Central memory CD8-positive, alpha-beta T cell (primary cell): ENCODE data around the gene NOS1AP.
A peak's percentile ranks its signal among the peaks of the same experiment; 100 is the strongest.

ENCODE experiments used
- ATAC-seq: fragments of 150-1000 bp; cut with Tn5 transposase; replicated peaks from 2 replicates; pipeline ENCODE4 v1.10.0; 2022; ENCODE audit warnings: mild to moderate bottlenecking, moderate FRiP score, moderate number of reproducible peaks; ENCODE audit not compliant: poor library complexity, severe bottlenecking; ENCODE audit errors: extremely low read depth
- DNase-seq, 2 donors: peaks; one replicate each; pipeline ENCODE4 v3.0.0; 2021; ENCODE audit warnings: low spot score in 2 of 2
- H3K27ac Mint-ChIP-seq: one replicate; pipeline ENCODE4 v1.8.0; 2022; ENCODE audit warnings: low read depth, mild to moderate bottlenecking, moderate library complexity, mixed read lengths
- H3K27me3 Mint-ChIP-seq: one replicate; pipeline ENCODE4 v1.8.0; 2022; ENCODE audit warnings: mixed read lengths
- H3K36me3 Mint-ChIP-seq: one replicate; pipeline ENCODE4 v1.8.0; 2022; ENCODE audit warnings: mild to moderate bottlenecking, moderate library complexity, mixed read lengths; ENCODE audit not compliant: insufficient read depth
- H3K4me1 Mint-ChIP-seq: one replicate; pipeline ENCODE4 v1.8.0; 2022; ENCODE audit warnings: mixed read lengths
- H3K4me3 Mint-ChIP-seq: one replicate; pipeline ENCODE4 v1.8.0; 2022; ENCODE audit warnings: mild to moderate bottlenecking, moderate library complexity, mixed read lengths
- H3K9me3 Mint-ChIP-seq: one replicate; pipeline ENCODE4 v1.8.0; 2022; ENCODE audit warnings: mixed read lengths

The NOS1AP gene

DNA sequence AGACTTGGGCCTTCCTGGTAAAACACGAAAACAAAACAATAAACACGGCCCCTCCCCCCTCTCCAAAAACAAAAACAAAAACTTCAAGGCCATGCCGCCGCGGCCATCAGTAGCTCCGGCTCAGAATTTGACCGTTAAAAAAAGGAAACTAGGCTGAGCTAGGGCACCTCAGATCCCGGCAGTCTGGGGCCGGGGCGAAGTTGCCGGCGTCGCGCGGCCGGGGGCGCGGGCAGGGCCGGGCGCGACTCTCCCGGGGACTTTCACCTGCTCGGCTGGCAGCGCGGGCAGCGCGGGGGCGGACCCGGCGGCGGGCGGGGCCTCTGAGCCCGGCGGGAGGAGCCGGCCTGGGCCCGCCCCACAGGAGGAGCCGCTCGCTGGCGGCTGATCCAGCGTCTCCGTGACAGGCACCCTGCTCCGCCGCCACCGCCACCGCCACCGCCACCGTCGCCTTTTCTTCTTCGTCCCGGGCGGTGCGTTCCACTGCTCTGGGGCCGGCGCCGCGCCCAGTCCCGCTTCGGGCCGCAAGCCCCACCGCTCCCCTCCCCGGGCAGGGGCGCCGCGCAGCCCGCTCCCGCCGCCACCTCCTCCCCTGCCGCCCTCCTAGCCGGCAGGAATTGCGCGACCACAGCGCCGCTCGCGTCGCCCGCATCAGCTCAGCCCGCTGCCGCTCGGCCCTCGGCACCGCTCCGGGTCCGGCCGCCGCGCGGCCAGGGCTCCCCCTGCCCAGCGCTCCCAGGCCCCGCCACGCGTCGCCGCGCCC is at the start of gene NOS1AP:
TSS of gene NOS1AP (plus strand) at position 358 of the 760 bp plus-strand sequence. CDS start 487 bp downstream, outside the sequence.
- Mint-ChIP-seq H3K4me3 (peak within 1 kb of the TSS; percentile 81), H3K4me1 (peaks cover 4% of the 10 kb centered on the region), H3K27ac (no peak within 1 kb of the TSS), H3K36me3 (no peaks in the 10 kb centered on the region), H3K9me3 (no peaks in the 10 kb centered on the region), H3K27me3 (peaks cover 73% of the 10 kb centered on the region)
- ATAC-seq, result peak; percentile 94
- DNase-seq, result peak; percentile 35 to 42

DNA sequence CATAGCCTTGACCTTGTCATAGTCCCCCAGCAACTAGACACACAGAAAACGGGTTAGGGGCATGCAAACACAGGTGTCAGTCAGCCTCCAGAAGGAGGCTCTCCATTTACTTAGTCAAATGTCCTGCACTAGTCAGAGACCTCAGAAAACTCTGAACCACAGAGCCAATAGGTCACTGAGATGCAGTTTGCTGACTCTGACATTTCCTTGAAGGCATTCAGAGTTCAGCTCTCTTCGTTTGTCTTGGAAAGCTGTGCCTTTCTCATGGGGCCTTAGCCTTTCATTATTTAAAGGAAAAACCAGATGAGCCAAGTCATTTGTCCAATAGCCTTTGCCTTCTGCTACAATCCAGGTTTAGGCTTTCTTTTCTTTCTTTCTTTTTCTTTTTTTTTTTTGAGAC is 49.3 kb upstream of the NOS1AP start:
- no peaks in the 10 kb centered on the region for H3K36me3 Mint-ChIP-seq
- H3K4me1 Mint-ChIP-seq, result peaks cover 14% of the 10 kb centered on the region
- H3K4me3 Mint-ChIP-seq, result no peak overlapping the region
- no peak overlapping the region for H3K27ac Mint-ChIP-seq
- no peaks in the 10 kb centered on the region for H3K9me3 Mint-ChIP-seq
- ATAC-seq, result no peak
- peaks cover 77% of the 10 kb centered on the region for H3K27me3 Mint-ChIP-seq
- no peak for DNase-seq

DNA sequence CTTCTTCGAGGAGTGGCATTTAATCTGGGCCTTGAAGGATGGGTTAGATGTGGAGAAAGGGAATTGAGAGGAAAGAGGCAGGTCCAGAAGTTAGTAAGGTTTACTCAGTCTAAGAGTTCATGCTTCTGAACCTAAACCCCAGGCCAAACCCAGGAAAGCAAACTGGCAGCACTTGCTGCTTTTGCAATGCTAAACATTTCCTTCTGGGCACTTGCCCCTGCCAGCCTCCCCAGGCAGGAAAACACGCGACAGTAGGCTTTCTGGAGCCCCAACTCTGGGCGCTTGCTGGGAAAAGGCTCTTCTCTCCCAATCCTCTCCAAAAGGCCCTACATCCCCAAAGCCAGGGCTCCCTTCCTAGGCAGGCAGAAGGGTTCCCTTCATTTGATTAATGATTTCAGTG is 48.4 kb upstream of the NOS1AP start:
- Mint-ChIP-seq H3K9me3 (no peaks in the 10 kb centered on the region), H3K27me3 (peaks cover 77% of the 10 kb centered on the region), H3K4me3 (no peak overlapping the region), H3K4me1 (peaks cover 14% of the 10 kb centered on the region), H3K36me3 (no peaks in the 10 kb centered on the region), H3K27ac (no peak overlapping the region)
- ATAC-seq, result no peak
- DNase-seq, result no peak

DNA sequence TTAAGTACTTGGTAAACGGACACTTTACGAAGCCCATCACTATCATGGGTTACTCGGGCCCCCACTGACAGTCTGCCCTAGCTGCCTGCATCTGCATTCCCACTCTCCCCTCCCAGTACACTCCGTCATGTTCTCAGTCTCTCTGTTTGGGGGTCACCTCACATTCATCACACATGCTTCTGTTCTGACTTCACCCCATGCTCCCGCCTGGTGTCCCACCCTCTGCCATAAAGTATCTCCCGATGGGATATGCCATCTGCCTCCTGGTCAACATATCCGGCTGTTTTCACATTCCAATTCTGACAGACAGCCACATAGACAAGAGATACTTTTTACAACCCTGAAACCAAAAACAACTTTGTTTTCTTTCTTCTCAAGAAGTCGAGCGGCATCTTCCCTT is 46.9 kb upstream of the NOS1AP start:
- no peak overlapping the region for H3K27ac Mint-ChIP-seq
- DNase-seq (no peak), ATAC-seq (no peak)
- peaks cover 14% of the 10 kb centered on the region for H3K4me1 Mint-ChIP-seq
- H3K27me3 Mint-ChIP-seq, result peaks cover 77% of the 10 kb centered on the region
- no peaks in the 10 kb centered on the region for H3K36me3 Mint-ChIP-seq
- peak overlapping the region; percentile 90 for H3K4me3 Mint-ChIP-seq
- no peaks in the 10 kb centered on the region for H3K9me3 Mint-ChIP-seq

DNA sequence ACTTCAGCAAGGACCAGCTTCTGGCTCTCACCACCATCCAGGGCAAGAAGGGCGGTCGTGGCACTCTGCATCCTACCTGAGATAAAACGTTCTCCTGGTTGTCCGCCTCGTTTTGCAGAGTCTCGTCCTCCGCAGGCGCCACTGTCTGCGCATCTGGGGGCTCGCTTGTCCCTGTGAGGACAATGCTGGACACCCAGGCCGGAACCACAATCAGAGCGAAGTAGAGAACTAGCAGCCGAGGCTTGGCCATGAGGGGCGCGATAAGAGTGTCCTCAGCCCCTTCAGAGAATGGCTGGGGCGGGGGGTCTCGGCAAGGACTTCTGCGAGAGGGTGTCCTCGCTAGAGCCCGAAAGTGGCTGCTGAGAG is 46.3 kb upstream of the NOS1AP start:
- H3K4me1 Mint-ChIP-seq, result peaks cover 14% of the 10 kb centered on the region
- no peaks in the 10 kb centered on the region for H3K36me3 Mint-ChIP-seq
- H3K27ac Mint-ChIP-seq, result no peak overlapping the region
- peak overlapping the region; percentile 90 for H3K4me3 Mint-ChIP-seq
- ATAC-seq, result no peak
- H3K9me3 Mint-ChIP-seq, result no peaks in the 10 kb centered on the region
- no peak for DNase-seq
- H3K27me3 Mint-ChIP-seq, result peaks cover 78% of the 10 kb centered on the region

DNA sequence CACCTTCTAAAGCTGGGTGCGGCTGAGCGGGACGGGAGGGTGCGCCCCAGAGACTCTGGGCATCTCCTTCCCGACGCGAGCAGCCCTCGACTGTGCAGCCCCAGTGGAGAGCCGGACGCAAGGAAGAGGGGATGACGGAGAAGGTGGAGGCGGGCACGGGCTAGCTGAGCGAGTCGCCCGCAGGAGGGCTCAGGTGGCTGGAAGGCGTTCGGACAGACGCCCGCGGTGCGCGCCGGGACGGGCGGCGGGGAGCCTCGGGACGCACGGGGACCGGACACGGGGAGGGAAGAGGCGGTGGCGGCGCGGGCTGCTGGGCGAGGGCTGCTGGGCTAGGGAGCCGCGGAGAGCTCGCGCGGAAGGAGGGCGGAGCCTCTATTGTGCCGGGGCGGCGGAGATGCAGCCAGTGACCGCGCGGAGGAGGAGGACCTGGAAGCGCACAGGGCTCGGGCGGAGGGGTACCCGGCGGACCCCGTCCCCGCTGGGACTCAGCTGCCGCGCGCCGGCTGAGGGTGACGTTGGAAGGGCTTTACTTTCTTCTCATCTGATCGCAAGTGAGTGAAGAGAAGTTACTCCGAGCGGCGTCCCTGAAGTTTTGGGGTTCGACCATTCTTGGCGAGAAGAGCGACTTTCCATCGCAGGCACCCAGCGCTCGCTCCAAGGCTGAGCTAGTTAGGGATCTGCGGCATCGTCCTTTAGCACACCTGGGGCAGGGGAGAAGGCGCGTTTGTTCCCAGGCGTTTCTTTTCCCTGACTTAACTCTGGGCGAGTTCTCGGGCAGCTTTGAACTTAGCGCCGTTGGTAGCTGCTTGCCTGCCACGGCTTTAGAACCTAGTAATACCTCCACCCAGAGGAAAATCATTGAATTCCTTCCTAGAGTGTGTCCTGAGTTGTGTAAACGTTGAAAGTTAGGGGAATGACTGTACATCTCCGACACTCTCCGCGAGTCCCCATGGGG is 45.7 kb upstream of the NOS1AP start, which contains the start of gene OLFML2B:
TSS of gene OLFML2B (minus strand) at position 323 of the 955 bp plus-strand sequence. CDS start 439 bp downstream, outside the sequence.
- H3K27ac Mint-ChIP-seq, result no peak within 1 kb of the TSS
- H3K4me1 Mint-ChIP-seq, result peaks cover 14% of the 10 kb centered on the region
- peaks cover 85% of the 10 kb centered on the region for H3K27me3 Mint-ChIP-seq
- ATAC-seq (peak; percentile 65), DNase-seq (no peak)
- H3K9me3 Mint-ChIP-seq, result no peaks in the 10 kb centered on the region
- H3K36me3 Mint-ChIP-seq, result no peaks in the 10 kb centered on the region
- peak within 1 kb of the TSS; percentile 90 for H3K4me3 Mint-ChIP-seq

DNA sequence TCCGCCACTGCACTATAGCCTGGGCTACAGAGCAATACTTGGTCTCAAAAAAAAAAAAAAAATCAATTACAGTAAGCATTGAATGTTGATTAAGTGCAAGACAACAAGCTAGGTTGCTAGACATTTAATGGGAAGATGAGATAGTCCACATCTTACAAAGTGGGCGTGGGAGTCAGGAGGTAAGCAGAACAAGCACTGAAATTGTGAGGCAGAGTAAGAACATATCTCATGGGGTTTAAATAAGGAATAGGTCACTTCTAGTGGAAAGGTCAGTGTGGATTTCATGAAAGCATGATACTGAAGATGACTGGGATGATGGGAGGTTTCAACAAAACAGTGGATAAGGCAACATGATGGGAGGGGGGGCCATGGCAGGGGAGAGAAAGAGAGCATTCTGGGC is 44.0 kb upstream of the NOS1AP start:
- Mint-ChIP-seq H3K27me3 (peaks cover 93% of the 10 kb centered on the region), H3K27ac (no peak overlapping the region), H3K4me3 (no peak overlapping the region), H3K36me3 (no peaks in the 10 kb centered on the region), H3K9me3 (no peaks in the 10 kb centered on the region), H3K4me1 (peaks cover 14% of the 10 kb centered on the region)
- ATAC-seq (no peak), DNase-seq (no peak)

DNA sequence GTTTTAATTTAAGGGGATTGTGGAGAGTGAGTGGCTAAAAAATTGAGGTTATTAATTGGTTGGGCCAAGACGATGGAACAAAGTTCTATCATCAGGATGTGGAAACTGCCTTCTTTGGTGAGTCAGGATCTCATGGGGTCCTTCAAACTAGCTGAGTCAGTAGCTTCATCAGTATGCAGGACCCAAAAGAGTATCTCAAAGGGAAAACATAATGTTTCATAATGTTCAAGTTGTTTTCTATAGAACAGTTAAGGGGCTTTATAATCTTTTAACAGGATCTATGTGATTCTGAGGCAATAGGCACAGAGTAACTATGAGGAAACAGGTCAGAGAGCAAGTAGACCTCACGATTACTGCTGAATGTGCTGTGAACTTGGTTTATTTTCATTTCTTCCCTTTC is 42.6 kb upstream of the NOS1AP start:
- Mint-ChIP-seq H3K36me3 (no peaks in the 10 kb centered on the region), H3K4me1 (peaks cover 14% of the 10 kb centered on the region), H3K27me3 (peaks cover 93% of the 10 kb centered on the region), H3K9me3 (no peaks in the 10 kb centered on the region), H3K4me3 (no peak overlapping the region), H3K27ac (no peak overlapping the region)
- DNase-seq (no peak), ATAC-seq (no peak)

DNA sequence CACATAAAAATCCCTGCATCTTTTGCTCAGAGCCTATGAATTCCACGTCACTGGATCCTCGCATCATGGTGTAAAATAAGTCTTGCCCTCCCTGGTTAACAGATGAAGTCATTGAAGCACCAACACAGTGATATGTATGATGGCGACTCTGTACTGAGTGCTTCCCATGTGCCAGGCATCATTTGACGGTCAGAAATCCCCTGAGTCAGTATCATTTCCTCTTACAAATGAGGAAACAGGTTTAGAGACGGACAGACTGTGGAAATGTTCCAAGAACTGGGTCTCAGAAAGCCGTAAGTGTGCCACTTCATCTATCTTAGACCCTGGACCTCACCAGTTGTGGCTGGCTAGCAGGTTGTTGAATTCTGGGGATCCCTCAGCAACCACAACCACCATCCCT is 40.8 kb upstream of the NOS1AP start:
- Mint-ChIP-seq H3K27ac (no peak overlapping the region), H3K4me3 (no peak overlapping the region), H3K9me3 (no peaks in the 10 kb centered on the region), H3K27me3 (peaks cover 93% of the 10 kb centered on the region), H3K4me1 (peaks cover 8% of the 10 kb centered on the region), H3K36me3 (no peaks in the 10 kb centered on the region)
- no peak for DNase-seq
- ATAC-seq, result no peak

DNA sequence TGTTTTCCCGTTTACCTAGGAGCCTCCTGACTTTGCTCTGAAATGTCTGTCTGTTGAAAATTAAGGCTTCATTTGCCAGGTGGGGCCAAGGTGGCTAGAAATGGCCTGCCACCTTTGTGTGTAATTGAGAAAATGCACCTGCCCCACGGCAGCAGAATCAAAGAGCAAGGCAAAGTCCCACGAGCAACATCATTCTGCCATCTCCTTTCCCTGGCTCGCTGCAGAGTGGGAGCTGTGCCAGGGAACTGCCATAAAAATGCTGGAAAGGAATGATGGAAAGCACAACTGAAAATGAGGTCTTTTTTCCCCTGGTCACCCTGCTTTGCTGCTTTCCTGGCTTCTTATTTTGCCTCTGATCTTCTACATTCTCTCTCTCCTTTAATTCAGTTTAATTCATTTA is 40.3 kb upstream of the NOS1AP start:
- H3K9me3 Mint-ChIP-seq, result no peaks in the 10 kb centered on the region
- H3K4me3 Mint-ChIP-seq, result no peak overlapping the region
- H3K36me3 Mint-ChIP-seq, result no peaks in the 10 kb centered on the region
- peaks cover 93% of the 10 kb centered on the region for H3K27me3 Mint-ChIP-seq
- H3K4me1 Mint-ChIP-seq, result peaks cover 5% of the 10 kb centered on the region
- ATAC-seq (no peak), DNase-seq (no peak)
- no peak overlapping the region for H3K27ac Mint-ChIP-seq

DNA sequence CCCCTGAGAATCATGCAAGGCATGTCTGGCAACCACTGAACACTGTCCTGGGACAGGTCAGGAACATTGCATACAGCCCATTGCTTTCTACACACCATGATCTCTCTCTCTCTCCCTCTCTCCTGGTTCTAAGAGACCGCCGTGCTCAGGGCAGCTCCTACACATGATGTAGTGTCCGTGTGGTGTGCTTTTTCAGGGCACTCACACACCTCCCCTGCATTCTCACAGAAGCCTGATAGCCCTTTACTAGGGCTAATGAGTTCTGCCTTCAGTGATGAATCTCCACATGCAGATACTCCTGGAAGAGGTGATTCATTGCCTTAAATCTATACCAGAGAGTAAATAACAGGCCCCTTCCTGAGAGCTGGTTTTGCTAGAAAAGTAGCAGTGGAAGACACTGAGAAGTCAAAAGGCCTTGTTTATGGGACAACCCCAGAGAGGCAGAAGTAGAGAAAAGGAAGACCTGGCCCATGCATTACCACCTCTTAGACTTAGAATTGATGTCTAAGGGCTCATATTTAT is 38.7 kb upstream of the NOS1AP start:
- ATAC-seq (no peak), DNase-seq (no peak)
- Mint-ChIP-seq H3K27ac (no peak overlapping the region), H3K9me3 (no peaks in the 10 kb centered on the region), H3K36me3 (no peaks in the 10 kb centered on the region), H3K27me3 (peaks cover 78% of the 10 kb centered on the region), H3K4me1 (no peaks in the 10 kb centered on the region), H3K4me3 (no peak overlapping the region)

DNA sequence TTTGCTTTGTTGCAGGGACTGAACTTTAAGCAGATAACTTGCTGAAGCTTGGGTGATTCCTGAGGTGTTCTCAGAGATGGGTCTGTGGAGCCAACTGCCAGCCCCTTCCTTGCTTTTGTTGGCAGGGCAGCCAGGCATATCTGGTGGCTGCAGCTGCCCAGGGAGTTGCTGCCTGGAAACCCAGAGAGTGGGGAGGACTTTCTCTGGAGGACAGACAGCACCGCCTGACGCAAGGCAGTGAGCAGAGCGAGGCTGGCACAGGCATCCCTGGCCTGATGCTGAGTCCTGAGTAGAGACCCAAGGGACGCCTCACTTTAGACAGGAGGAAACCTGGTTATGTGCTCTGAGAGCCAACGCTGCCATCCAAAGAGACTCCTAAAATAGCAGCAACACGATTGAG is 36.1 kb upstream of the NOS1AP start:
- Mint-ChIP-seq H3K4me3 (no peak overlapping the region), H3K4me1 (no peaks in the 10 kb centered on the region), H3K9me3 (no peaks in the 10 kb centered on the region), H3K27me3 (peaks cover 70% of the 10 kb centered on the region), H3K36me3 (no peaks in the 10 kb centered on the region), H3K27ac (no peak overlapping the region)
- DNase-seq (no peak), ATAC-seq (no peak)
